HepG2 (cell line): ENCODE measurements around the gene ACVRL1.

ENCODE experiments used
- CREM ChIP-seq, 2 experiments: sonication (generic) in 1 of 2; formaldehyde crosslinking in 1 of 2; IDR thresholded peaks; 2 replicates each; pipeline versions ENCODE4 v1.4.0 to v1.6.1; 2016 to 2020; ENCODE audit warnings: antibody characterized with exemption in 1 of 2, mild to moderate bottlenecking in 1 of 2, missing genetic modification reagents in 1 of 2
- EZH2 ChIP-seq: conservative IDR thresholded peaks from 2 replicates; pipeline ENCODE4 v1.6.1; 2012; ENCODE audit warnings: mild to moderate bottlenecking, low read depth, low read length, moderate library complexity
- POLR2A ChIP-seq, 2 experiments: IDR thresholded peaks; 2 replicates each; pipeline ENCODE4 v1.6.1; 2011; ENCODE audit warnings: low read depth in 2 of 2, low read length in 2 of 2, mild to moderate bottlenecking in 1 of 2, moderate library complexity in 1 of 2; ENCODE audit not compliant: insufficient read depth in 1 of 2
- THRA ChIP-seq: sonication (generic); formaldehyde crosslinking; IDR thresholded peaks from 2 replicates; pipeline ENCODE4 v1.4.0; 2020; ENCODE audit warnings: missing genetic modification reagents, borderline replicate concordance
- YY1 ChIP-seq: IDR thresholded peaks from 2 replicates; pipeline ENCODE4 v1.6.1; 2011; ENCODE audit warnings: low read length, low read depth, moderate library complexity, mild to moderate bottlenecking; ENCODE audit not compliant: insufficient read depth, insufficient replicate concordance
- TF ChIP-seq, protein P1 (sequence below): sonication (generic); formaldehyde crosslinking; IDR thresholded peaks from 2 replicates; pipeline ENCODE4 v1.5.0; 2020; ENCODE audit warnings: mild to moderate bottlenecking, missing genetic modification reagents, moderate library complexity

DNA sequence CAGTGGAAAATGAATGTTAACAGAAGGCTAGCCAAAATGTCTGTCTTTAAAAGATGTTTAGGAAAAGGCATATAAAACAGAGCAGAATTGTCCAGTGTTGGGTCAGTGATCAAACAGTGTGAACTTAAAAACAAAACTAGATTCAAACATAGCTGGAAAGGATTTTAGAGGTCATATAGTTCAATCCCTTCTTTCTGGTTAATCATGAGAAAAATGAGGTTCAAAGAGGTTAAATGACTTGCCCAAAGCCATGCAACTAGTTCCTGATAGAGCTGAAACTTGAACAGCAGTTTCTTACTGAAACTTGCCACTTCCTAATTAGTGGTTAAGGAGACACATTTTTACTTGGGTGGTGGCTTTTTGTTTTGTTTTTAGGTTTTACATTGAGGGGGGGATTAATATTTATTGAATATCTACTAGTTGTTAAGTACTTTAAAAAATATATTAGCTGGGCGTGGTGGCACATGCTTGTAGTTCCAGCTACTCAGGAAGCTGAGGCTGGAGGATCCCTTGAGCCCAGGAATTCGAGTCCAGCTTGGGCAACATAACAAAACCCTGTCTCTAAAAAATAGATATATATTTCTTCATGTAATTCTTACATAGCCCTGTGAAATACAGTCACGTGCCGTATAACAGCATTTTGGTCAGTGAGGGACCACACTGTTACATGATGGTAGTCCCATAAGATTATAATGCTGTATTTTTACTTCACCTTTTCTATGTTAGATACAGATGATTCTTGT, 64.5 kb downstream of the ACVRL1 start:
- no peak for TF ChIP-seq EZH2
- TF ChIP-seq POLR2A (IDR thresholded peaks at IDR 0.05; ENCODE audit: insufficient read depth in 1 of 2, low read depth in 2 of 2, low read length in 2 of 2) = no peak
- no peak for TF ChIP-seq THRA (CRISPR knock-in tag)
- no peak for TF ChIP-seq CREM (IDR thresholded peaks at IDR 0.05)
- TF ChIP-seq CREM (CRISPR knock-in tag; IDR thresholded peaks at IDR 0.05) = no peak
- TF ChIP-seq, protein P1, sequence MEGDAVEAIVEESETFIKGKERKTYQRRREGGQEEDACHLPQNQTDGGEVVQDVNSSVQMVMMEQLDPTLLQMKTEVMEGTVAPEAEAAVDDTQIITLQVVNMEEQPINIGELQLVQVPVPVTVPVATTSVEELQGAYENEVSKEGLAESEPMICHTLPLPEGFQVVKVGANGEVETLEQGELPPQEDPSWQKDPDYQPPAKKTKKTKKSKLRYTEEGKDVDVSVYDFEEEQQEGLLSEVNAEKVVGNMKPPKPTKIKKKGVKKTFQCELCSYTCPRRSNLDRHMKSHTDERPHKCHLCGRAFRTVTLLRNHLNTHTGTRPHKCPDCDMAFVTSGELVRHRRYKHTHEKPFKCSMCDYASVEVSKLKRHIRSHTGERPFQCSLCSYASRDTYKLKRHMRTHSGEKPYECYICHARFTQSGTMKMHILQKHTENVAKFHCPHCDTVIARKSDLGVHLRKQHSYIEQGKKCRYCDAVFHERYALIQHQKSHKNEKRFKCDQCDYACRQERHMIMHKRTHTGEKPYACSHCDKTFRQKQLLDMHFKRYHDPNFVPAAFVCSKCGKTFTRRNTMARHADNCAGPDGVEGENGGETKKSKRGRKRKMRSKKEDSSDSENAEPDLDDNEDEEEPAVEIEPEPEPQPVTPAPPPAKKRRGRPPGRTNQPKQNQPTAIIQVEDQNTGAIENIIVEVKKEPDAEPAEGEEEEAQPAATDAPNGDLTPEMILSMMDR (CRISPR knock-in tag) = no peak
- TF ChIP-seq YY1 = no peak
